NT2/D1 (cell line): ENCODE data around the gene LRRC31.

Source experiments
- DNase-seq: peaks from one replicate; pipeline ENCODE4 v3.0.0-alpha.2; 2011; ENCODE audit warnings: low read depth, low spot score
- H3K27me3 ChIP-seq: 2 replicates; pipeline ENCODE4 v1.6.0; 2011; ENCODE audit warnings: mild to moderate bottlenecking; ENCODE audit not compliant: insufficient read length, insufficient read depth
- H3K36me3 ChIP-seq: 2 replicates; pipeline ENCODE4 v1.6.1; 2011; ENCODE audit warnings: mild to moderate bottlenecking, low read length, mixed read lengths; ENCODE audit not compliant: insufficient read depth, insufficient read length
- H3K4me1 ChIP-seq: 2 replicates; pipeline ENCODE4 v1.5.1; 2011; ENCODE audit not compliant: insufficient read depth, insufficient read length
- H3K4me3 ChIP-seq: 2 replicates; pipeline ENCODE4 v1.5.1; 2011; ENCODE audit warnings: low read depth; ENCODE audit not compliant: insufficient read length
- H3K9ac ChIP-seq: 2 replicates; pipeline ENCODE4 v1.6.0; 2011; ENCODE audit warnings: low read depth; ENCODE audit not compliant: insufficient read length
- H3K9me3 ChIP-seq: 2 replicates; pipeline ENCODE4 v1.5.1; 2011; ENCODE audit warnings: mild to moderate bottlenecking, low read length; ENCODE audit not compliant: insufficient read depth
- SUZ12 ChIP-seq: IDR thresholded peaks from 2 replicates; pipeline ENCODE4 v1.6.1; 2011; ENCODE audit not compliant: insufficient read length, insufficient read depth; ENCODE audit errors: extremely low read depth
- YY1 ChIP-seq: IDR thresholded peaks from 2 replicates; pipeline ENCODE4 v1.6.1; 2011; ENCODE audit not compliant: insufficient read length, insufficient read depth
- ZNF274 ChIP-seq: IDR thresholded peaks from 2 replicates; pipeline ENCODE4 v1.6.1; 2011; ENCODE audit warnings: mild to moderate bottlenecking, low read depth, low read length

Gene LRRC31

DNA sequence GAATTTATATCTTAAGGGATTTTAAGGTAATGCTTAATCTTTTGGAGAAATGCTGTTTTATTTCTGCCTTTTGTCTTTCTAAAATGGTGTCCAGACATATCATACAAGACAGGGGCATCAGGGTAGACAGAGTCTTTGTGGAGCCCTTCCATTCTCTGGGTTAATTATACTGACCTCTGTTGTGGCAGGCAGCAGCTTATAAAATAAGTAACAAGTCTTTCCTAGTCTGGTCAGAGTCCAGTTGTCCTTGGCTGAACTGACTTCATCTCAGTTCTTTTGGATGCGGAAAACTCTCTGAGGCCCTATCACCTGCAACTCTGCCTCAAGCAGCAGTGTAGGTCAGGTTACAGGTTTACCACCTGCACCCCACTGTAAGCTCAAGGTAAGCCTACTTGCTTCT, 77.4 kb downstream of the LRRC31 start:
- Histone ChIP-seq H3K4me1 (no peaks in the 10 kb centered on the region), H3K36me3 (peaks cover 35% of the 10 kb centered on the region), H3K4me3 (no peak overlapping the region), H3K9ac (no peak overlapping the region), H3K27me3 (no peaks in the 10 kb centered on the region), H3K9me3 (no peaks in the 10 kb centered on the region)
- no peak for DNase-seq
- no peak for TF ChIP-seq SUZ12
- TF ChIP-seq YY1: no peak
- no peak for TF ChIP-seq ZNF274

DNA sequence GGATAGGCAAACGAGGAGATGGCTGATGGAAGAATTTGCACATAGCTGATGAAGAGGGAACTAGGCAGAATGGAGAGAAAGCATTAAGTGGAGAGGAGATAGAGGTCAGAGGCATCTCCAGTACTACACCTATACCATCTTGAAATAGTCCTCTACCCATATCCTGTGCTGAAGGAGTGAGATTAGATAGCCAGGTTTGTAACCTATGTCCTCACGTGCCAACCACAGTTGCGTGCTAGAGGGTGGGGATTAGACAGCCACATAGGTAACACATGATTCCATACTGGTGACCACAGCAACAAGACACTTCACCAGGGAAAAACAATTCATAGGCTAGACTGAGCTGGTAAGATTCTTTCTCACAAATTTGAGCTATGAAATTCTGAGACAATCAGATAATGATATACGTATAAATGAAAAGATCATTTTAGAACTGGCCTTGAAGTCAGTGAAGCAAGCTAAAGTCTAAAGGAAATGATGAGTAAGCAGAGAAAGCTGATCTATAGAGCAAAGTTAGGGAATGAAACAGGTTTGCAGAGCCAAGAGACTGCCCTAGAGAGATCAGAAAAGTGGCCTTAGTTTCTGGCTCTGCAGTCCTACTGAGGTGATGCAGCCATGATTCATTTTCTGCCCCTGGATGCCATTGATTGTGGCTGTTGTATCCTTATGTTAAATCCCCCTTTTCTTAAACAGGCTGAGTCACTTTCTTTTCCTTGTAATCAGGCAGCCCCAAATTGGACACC, 78.9 kb downstream of the LRRC31 start:
- Histone ChIP-seq H3K27me3 (no peaks in the 10 kb centered on the region), H3K4me1 (no peaks in the 10 kb centered on the region), H3K9ac (no peak overlapping the region), H3K4me3 (no peak overlapping the region), H3K36me3 (peaks cover 50% of the 10 kb centered on the region), H3K9me3 (no peaks in the 10 kb centered on the region)
- no peak for DNase-seq
- TF ChIP-seq YY1: no peak
- no peak for TF ChIP-seq ZNF274
- no peak for TF ChIP-seq SUZ12

DNA sequence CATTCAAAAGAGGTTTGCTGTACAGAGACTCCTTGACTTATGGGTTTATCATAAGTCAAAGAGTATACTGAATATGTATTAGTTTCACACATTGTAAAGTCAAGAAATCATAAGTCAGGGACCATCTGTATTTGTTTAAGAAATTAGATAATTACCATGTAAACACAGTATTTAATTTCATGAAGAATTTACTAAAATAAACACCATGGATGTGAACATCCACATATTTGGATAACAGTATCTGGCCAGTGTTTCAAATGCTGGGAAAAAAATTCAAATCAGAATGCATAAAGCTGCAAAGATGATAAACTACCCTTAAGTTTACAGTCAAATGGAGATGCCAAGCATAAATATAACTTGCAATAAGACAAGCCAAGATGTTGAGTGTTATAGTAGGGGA, 79.5 kb downstream of the LRRC31 start:
- Histone ChIP-seq H3K36me3 (peaks cover 56% of the 10 kb centered on the region), H3K27me3 (no peaks in the 10 kb centered on the region)

More for the DNA sequence above, 79.5 kb downstream of the LRRC31 start:
- no peaks in the 10 kb centered on the region for H3K4me1 ChIP-seq
- no peak overlapping the region for H3K9ac ChIP-seq
- no peak overlapping the region for H3K4me3 ChIP-seq
- TF ChIP-seq SUZ12: no peak
- no peak for TF ChIP-seq YY1
- TF ChIP-seq ZNF274: no peak
- no peak for DNase-seq
- no peaks in the 10 kb centered on the region for H3K9me3 ChIP-seq
